Progenitor cell of endocrine pancreas (in vitro differentiated cells): ENCODE measurements around the gene NINJ1. TPM values are rescaled to one million over a fixed set of nuclear protein-coding genes. Genes with fewer than 3 reads are reported as not detected.
"Not testable (repeated sequence)": the region's sequence is repeated elsewhere in the genome, so short reads cannot be mapped to it uniquely, and the experiment has no call there.

Experiments
- DNase-seq: peaks from one replicate; pipeline ENCODE4 v3.0.0; 2021; ENCODE audit warnings: low spot score; ENCODE audit not compliant: unreplicated experiment
- H3K27ac Mint-ChIP-seq: 2 replicates; pipeline ENCODE4 v1.8.0; 2021; ENCODE audit warnings: mild to moderate bottlenecking, moderate library complexity, mixed read lengths
- H3K27me3 Mint-ChIP-seq: 2 replicates; pipeline ENCODE4 v1.8.0; 2021; ENCODE audit warnings: mixed read lengths
- H3K36me3 Mint-ChIP-seq: 2 replicates; pipeline ENCODE4 v1.8.0; 2022; ENCODE audit warnings: mixed read lengths; ENCODE audit not compliant: insufficient read depth
- H3K4me1 Mint-ChIP-seq: 2 replicates; pipeline ENCODE4 v1.8.0; 2021; ENCODE audit warnings: low read depth, mixed read lengths
- H3K4me3 Mint-ChIP-seq: 2 replicates; pipeline ENCODE4 v1.8.0; 2021; ENCODE audit warnings: low read depth, mild to moderate bottlenecking, moderate library complexity, mixed read lengths
- H3K9me3 Mint-ChIP-seq: 2 replicates; pipeline ENCODE4 v1.8.0; 2021; ENCODE audit warnings: low read depth, mixed read lengths
- total RNA-seq: library from RNA; stranded (reverse); gene quantifications from 2 replicates; pipeline ENCODE4 v1.2.1, GENCODE V29; 2021
- TF ChIP-seq, protein P1 (sequence below): fragments of 200-600 bp; sonication (generic); IDR thresholded peaks from one replicate; pipeline ENCODE4 v1.5.0; 2021; ENCODE audit warnings: antibody characterized with exemption, mild to moderate bottlenecking; ENCODE audit not compliant: unreplicated experiment

Gene NINJ1
- total RNA-seq, 1 donor from 2014 or later, result 38.1 TPM

DNA sequence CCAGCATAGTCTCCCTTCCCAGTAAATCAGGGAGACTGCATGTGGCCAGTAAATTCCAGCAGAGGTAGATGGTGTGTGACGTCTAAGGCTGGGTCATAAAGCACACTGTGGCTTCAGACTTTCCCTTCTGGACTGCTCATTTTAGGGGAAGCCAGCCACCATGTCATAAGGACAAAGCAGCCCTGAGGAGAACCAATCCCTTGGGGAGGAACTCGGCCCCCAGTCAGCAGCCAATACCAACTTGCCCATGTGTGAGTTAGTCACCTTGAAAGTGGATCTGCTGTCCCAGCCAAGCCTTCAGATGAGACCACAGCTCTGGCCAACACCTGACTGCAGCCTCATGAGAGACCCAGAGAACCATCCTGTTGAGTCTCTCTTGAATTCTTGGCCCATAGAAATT, 14.7 kb upstream of the NINJ1 start:
- TF ChIP-seq, protein P1, sequence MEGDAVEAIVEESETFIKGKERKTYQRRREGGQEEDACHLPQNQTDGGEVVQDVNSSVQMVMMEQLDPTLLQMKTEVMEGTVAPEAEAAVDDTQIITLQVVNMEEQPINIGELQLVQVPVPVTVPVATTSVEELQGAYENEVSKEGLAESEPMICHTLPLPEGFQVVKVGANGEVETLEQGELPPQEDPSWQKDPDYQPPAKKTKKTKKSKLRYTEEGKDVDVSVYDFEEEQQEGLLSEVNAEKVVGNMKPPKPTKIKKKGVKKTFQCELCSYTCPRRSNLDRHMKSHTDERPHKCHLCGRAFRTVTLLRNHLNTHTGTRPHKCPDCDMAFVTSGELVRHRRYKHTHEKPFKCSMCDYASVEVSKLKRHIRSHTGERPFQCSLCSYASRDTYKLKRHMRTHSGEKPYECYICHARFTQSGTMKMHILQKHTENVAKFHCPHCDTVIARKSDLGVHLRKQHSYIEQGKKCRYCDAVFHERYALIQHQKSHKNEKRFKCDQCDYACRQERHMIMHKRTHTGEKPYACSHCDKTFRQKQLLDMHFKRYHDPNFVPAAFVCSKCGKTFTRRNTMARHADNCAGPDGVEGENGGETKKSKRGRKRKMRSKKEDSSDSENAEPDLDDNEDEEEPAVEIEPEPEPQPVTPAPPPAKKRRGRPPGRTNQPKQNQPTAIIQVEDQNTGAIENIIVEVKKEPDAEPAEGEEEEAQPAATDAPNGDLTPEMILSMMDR, result no peak
- Mint-ChIP-seq H3K27me3 (no peaks in the 10 kb centered on the region), H3K36me3 (no peaks in the 10 kb centered on the region), H3K27ac (no peak overlapping the region), H3K4me3 (no peak overlapping the region), H3K4me1 (peaks cover 1% of the 10 kb centered on the region), H3K9me3 (no peaks in the 10 kb centered on the region)
- DNase-seq, result no peak

DNA sequence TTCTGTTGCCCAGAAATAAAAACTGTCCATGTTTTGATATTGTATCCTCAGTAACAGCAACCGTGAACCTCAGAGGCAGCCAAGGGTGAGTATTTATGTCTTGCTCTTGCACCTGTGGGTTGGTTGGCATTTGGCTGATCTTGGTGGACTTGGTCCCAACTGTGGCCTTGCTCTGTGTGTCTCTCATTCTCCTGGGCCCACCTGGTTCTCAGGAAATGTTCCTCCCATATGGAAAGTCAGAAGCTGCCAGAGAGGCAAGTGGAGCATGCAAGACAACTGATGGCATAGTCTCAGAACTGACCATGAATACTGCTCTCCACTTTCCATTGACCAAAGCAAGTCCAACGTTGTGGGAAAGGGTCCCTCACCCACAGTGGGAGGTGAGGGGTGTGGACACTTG, 13.6 kb upstream of the NINJ1 start:
- Mint-ChIP-seq H3K4me3 (no peak overlapping the region), H3K36me3 (no peaks in the 10 kb centered on the region), H3K4me1 (peaks cover 1% of the 10 kb centered on the region), H3K27ac (no peak overlapping the region), H3K27me3 (no peaks in the 10 kb centered on the region), H3K9me3 (no peaks in the 10 kb centered on the region)
- TF ChIP-seq, protein P1, result no peak
- DNase-seq, result no peak

DNA sequence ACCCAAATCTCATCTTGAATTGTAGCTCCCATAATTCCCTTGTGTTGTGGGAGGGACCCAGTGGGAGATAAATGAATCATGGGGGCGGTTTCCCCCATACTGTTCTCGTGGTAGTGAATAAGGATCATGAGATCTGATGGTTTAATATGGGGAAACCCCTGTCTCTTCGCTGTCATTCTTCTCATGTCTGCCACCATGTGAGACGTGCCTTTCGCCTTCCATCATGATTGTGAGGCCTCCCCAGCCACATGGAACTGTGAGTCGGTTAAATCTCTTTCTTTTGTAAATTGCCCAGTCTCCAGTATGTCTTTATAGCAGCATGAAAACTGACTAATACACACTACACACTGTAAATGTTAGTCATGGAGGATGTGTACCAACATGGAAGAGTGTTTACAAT, 12.6 kb upstream of the NINJ1 start:
- not testable (repeated sequence) for H3K27ac Mint-ChIP-seq, H3K27me3 Mint-ChIP-seq, H3K9me3 Mint-ChIP-seq, H3K4me1 Mint-ChIP-seq, DNase-seq, H3K4me3 Mint-ChIP-seq, H3K36me3 Mint-ChIP-seq

DNA sequence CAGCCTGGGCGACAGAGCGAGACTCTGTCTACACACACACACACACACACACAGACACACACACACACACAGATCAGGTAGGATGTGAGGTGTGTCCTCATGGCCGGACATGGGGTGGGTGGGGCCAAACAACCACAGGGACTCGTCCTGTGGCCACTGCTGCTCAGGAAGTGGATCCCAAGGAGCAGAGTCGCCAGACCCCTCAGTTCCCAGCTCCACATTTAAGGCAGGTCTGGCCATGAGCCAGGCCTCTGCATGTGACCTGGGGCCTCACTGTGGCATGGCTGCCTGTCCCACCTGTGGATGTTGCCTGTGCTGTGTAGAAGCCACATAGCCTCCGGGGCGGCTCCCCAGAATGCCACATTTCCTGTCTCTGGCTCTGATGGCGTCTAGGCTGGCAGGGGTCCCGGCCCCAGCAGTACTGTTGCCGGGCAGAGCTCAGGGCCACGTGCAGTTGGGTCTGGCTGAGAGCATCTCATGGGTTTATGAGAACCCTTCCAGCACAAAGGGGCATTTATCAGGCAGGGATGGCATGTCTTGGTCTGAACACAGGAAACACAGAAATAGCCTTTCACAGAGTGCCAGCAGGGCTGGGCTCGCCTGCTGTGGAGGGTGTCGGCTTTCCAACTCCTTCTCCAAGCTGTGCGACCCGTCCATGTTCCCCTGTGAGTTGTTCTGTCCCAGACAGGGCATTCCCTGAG, 9.9 kb upstream of the NINJ1 start:
- no peaks in the 10 kb centered on the region for H3K36me3 Mint-ChIP-seq
- H3K27me3 Mint-ChIP-seq, result no peaks in the 10 kb centered on the region
- DNase-seq, result no peak
- no peak overlapping the region for H3K4me3 Mint-ChIP-seq
- no peaks in the 10 kb centered on the region for H3K9me3 Mint-ChIP-seq
- TF ChIP-seq, protein P1, result no peak
- peaks cover 1% of the 10 kb centered on the region for H3K4me1 Mint-ChIP-seq
- H3K27ac Mint-ChIP-seq, result no peak overlapping the region

DNA sequence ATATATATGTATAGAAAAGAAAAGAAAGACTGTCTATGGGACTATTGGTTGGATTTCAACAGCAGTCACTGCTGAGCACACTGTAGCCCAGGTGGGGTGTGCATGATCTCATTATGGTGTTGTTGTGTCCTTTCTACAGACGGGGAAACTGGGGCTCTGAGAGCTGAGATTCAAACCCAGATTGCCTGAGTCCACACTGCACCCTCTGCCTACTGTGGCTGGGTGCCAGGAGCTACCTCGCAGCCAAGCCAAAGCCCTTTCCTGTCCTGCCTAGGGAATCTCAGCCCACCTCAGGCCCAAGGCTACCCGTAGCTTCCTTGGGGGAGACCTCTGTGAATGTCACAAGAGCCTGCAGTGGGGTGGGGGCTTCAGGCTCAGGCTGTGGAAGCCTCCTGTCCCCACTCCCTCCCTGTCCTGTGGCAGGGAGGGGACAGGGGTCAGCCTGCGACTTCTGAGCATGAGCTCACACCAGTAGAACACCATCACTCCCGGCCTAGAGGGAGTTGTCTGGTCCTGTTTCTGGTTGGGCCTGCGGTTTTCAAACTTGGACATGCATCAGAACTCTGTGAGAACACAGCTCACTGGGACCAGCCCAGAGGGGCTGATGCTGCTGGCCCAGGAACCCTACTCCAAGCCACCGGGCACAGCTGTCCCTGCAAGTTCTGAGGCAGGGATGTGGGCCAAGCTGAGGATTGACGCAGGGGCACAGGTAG, 7.9 kb upstream of the NINJ1 start:
- Mint-ChIP-seq H3K36me3 (no peaks in the 10 kb centered on the region), H3K27ac (no peak overlapping the region), H3K4me3 (no peak overlapping the region), H3K9me3 (no peaks in the 10 kb centered on the region), H3K27me3 (no peaks in the 10 kb centered on the region), H3K4me1 (peaks cover 1% of the 10 kb centered on the region)
- TF ChIP-seq, protein P1, result no peak
- no peak for DNase-seq
